Measurements from ENCODE around the gene SLC7A6.

- TF ChIP-seq CTCF (IDR thresholded peaks at IDR 0.05) (no peak), POLR2A (IDR thresholded peaks at IDR 0.05; ENCODE audit: low read length) (no peak), MYC (IDR thresholded peaks at IDR 0.05; ENCODE audit: borderline replicate concordance, low read length) (no peak), ESRRA (IDR thresholded peaks at IDR 0.05; ENCODE audit: borderline replicate concordance, low read length) (no peak), SREBF2 (IDR thresholded peaks at IDR 0.05) (no peak), HDAC2 (IDR thresholded peaks at IDR 0.05) (no peak)
- TF ChIP-seq, protein P1, sequence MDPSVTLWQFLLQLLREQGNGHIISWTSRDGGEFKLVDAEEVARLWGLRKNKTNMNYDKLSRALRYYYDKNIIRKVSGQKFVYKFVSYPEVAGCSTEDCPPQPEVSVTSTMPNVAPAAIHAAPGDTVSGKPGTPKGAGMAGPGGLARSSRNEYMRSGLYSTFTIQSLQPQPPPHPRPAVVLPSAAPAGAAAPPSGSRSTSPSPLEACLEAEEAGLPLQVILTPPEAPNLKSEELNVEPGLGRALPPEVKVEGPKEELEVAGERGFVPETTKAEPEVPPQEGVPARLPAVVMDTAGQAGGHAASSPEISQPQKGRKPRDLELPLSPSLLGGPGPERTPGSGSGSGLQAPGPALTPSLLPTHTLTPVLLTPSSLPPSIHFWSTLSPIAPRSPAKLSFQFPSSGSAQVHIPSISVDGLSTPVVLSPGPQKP (IDR thresholded peaks at IDR 0.05; ENCODE audit: low read depth, low read length): no peak
Observed at GRCh38 chr16:68246121-68246520, 18.2 kb upstream of the SLC7A6 start.
